ENCODE results near the gene SIT1.
A peak's percentile ranks its signal among the peaks of the same experiment; 100 is the strongest.

DNA sequence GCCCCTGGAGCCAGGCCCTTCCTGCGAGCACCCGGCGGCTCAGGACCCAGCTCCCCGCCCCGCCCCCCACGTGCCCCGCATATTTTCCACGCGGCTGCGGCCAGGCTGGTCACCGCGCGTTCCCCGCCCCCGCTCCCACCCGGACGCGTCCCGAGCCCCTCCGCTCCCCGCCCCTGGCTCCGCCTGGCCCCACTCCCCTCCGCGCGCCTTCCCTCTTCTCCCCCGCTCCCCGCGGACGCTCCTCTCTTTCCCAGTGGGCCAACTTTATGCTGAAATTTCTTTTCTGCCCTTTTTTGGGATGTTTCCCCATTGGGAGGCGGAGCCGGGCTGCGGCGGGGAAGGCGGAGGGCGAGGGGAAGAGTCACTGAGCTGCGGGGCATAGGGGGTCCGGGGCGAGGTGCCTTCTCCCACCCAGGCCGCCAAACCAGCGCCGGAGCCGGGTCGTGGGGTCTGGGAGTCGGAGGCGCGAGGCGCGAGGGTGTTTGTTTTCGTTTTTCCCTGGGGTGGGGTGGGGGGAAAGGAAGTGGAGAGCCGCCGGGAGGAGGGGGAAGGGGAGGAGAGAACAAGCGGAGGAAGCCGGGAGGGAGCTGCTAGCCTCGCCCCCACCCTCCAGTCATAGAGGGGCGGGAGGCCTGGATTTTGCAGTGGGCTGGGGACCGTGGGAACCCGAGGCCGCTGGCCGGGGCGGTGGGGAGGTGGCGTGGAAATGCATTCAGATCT, 40.0 kb upstream of the SIT1 start:
- TF ChIP-seq, protein P1, sequence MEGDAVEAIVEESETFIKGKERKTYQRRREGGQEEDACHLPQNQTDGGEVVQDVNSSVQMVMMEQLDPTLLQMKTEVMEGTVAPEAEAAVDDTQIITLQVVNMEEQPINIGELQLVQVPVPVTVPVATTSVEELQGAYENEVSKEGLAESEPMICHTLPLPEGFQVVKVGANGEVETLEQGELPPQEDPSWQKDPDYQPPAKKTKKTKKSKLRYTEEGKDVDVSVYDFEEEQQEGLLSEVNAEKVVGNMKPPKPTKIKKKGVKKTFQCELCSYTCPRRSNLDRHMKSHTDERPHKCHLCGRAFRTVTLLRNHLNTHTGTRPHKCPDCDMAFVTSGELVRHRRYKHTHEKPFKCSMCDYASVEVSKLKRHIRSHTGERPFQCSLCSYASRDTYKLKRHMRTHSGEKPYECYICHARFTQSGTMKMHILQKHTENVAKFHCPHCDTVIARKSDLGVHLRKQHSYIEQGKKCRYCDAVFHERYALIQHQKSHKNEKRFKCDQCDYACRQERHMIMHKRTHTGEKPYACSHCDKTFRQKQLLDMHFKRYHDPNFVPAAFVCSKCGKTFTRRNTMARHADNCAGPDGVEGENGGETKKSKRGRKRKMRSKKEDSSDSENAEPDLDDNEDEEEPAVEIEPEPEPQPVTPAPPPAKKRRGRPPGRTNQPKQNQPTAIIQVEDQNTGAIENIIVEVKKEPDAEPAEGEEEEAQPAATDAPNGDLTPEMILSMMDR (IDR thresholded peaks at IDR 0.05), result no peak
- peak in 2 of 4 donors; percentile 34 to 47 for TF ChIP-seq POLR2A (IDR thresholded peaks at IDR 0.05)

Data from esophagus squamous epithelium (tissue), 4 donors.